Stimulated activated CD4-positive, alpha-beta T cell treated with anti-CD3 and anti-CD28 coated beads, Interleukin-4, amount 100 ng/mL, for 24 hours (primary cell): ENCODE data around the gene RGS19.

Source experiments
- DNase-seq: peaks from one replicate; pipeline ENCODE4 v3.0.0-alpha.2; 2020

RGS19 gene

DNA sequence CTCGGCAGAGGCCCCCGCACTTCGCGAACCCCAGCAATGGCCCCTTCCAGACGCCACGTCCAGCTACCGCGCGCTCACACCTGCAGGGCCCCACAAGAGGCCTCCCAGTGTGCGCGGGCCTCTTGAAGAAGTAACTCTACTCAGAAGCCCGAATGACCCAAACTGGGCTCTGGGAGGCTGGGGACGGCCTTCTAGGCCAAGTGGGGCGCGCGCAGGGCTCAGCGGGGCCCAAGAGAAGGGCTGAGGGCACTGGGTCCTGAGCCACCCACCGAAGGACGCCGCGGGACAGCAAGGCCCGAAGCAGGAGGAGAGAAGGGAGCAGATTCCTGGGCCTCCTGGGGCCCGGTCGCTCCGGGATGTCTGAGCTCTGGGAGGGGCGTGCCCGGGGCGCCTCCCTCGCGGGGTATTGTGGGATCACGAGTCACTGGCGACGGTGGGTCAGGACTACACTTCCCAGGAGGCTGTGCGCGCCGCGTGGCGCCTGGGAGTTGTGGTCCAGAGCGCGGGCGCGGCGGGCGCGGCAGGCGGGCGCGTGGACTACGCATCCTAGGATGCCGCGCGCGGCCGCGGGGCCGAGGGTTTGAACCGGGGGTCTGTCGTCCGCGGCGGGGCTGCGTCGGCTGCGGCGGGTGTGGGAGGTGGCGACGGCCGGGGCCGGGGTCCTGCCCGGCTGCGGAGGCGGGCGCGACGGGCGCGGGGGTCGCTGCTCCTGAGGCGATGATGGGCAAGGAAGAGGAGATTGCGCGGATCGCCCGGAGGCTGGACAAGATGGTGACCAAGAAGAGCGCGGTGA lies 16.5 kb downstream of the RGS19 start, which contains the start of gene TCEA2:
Gene TCEA2, plus strand, starts transcription at position 603 of the 793 bp plus-strand sequence. Its CDS starts 115 bp downstream, at position 718.
- peak; percentile 96 for DNase-seq

DNA sequence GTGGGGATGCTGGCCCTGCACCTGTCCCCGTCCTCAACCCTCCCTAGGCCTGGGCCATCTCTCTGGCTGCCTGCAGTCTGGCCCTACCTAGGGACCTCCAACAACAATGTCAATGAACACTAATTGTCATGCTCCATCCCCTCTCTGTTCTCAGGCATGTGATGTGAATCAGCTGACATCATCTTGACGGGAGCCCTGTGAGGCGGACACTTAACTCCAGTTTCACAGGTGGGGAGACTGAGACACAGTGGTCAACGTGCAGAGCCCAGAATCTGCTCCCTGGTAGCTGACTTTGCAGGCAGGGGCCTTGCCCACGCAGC lies 17.1 kb downstream of the RGS19 start:
- DNase-seq, result no peak

DNA sequence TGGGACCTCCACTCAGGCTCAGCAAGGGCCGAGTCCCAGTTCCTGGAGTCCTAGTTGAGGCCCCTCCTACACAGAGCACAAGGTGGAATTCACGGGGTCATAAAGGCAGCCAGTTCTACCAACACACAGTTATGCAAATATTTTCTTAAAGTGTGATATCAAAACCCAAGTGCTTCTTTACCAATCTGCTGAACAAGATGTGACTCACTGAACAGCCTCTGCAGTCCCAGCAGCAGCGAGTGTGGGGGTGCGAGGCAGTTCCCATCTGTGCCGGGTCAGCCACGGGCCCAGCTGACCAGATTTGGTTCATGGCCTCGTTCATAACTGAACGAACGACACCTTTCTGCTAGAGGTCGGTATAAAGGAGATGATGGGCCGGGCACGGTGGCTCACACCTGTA lies 20.8 kb downstream of the RGS19 start:
- no peak for DNase-seq

DNA sequence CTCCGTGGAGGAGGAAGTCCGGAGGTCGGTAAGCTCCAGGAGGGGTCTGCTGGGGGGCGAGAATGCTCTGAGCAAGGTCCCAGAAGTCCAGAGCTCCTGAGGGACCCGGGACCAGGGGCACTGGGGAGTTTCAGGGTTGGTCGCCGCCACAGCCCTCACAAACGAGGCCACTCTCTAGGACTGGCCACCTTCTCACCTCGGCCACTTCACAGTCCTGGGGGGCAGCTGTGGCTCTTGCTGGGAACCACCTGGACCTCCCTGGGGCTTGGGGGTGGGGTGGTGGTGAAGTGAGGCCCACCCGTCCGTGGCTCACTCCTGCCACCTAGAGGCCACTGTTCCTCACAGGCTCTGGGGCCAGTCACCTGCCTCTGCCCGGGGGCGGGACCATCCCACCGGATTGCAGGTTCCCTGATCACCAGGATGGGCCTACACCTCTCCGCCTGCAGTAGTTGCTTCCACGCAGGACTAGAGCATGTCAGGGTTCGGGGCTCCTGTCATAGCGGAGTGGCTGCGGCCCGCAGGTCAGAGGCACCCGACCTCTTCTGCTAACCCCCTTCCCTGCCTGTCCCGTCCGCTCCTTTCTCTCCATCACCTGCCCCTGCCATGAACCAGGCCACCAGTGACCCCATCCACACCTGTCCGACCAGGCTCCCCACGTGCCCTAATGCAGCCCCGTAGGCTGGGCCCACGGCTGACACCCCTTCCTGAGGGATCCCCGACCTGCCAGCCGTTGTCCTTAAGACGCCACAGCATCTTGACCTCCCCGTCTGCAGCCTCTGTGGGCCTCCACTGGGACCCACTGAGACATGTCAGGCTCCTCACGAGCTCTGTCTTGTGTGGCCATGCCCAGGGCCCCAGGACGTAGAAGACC lies 21.5 kb downstream of the RGS19 start:
- DNase-seq, result peak; percentile 86

DNA sequence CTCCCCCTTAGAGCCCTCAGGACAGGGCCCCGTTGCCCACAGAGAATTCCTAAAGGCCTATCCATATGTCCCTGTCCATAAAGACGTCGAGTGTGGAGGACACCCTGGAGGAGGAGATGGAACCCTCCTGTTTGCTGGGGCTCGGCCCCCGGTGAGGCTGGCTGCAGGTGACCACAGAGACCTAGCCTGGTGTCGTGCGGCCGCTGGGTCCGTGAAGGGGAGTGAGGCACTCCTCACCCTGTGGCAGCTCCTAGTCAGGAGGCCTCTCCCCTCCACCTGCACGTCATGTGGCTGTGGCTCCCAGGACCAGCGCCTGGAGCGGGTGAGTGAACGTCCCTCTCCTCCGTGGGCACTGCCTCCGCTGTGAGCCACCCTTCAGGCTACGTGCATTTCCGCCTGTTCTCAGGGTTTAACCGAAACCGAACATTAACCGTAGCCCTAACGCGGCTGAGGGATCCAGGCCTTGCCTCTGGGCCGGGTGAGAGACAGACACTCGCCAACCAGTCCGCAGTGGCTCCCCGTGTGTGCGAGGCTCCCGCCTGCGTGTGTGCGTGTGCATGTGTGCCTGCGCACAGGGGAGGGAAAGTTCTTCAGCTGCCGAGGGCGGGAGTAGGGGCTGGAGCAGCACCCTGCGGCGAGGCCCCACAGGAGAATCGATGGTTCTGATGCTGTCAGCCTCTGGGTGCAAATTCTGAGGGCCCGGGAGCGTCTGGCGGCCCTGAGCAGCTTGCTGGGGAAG lies 22.3 kb downstream of the RGS19 start:
- DNase-seq, result no peak

DNA sequence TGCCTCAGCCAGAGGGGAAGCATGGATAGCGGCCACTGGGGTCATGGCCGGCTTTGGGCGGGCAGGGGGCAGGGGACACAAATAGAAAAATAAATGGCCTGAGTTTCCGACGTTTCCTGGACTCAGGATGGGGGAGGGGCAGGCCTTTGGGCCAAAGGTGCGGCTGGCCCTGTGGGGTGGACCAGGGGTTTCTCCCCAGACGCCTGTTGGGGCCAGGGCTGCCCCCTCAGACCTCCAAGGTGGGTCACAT lies 22.8 kb downstream of the RGS19 start:
- DNase-seq, result no peak

DNA sequence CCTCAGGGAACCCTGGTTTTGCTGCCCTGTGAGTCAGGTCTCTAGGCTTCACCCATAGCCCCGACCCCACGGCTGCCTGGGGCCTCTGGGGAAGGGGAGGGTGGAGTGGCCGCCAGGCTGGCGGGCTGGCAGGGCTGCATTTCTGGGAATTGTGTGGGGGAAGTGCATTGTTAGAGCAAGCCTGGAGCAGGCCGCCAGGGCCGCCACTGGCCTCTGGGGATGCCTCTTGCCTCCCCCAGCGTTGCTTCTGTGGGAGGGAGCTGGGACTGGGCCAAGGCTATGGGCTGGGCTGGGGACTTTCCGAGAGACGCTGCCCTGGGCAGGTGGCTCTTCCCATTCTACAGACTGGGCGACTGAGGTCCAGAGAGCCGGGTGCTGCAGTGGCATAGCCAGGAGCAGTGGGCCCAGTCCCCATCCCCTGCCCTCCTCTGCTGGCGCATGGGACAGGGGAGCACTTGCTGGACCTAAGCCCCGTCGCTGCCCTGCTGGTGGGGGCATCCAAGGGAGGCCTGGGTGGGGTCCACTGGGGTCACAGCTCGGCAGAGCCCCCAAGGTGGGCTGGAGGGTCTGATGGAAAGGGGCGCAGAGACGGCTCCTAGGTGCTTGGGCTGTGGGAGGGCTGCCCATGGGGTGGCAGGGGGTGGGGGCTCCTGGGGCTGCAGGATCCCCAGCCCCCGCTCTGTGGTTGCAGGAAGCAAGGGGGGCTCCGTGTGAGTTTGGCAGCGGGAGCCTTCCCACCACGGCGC lies 23.3 kb downstream of the RGS19 start:
- DNase-seq, result no peak

DNA sequence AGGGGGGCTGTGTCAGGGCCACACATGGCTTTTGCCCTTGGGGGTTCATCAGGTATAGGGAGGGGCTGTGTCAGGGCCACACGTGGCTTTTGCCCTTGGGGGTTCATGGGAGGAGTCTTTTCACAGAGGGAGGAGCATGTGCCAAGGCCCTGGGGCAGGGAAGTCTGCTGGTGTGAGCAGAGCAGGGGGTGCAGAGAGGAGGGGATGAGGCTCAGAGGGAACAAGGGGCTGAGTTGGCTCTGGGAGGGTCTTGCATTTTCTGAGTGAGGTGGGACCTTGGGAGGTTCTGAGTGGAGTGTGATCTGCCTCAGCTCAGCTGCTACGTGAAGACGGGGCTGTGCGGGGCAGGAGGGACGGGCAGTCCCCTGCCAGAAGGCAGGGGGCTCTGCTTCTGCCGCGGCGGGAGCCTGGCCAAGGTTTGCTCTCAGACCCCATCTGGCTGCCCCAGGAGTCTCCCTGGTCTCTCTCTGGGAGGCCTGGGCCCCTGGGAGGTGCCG lies 23.9 kb downstream of the RGS19 start:
- DNase-seq, result no peak

DNA sequence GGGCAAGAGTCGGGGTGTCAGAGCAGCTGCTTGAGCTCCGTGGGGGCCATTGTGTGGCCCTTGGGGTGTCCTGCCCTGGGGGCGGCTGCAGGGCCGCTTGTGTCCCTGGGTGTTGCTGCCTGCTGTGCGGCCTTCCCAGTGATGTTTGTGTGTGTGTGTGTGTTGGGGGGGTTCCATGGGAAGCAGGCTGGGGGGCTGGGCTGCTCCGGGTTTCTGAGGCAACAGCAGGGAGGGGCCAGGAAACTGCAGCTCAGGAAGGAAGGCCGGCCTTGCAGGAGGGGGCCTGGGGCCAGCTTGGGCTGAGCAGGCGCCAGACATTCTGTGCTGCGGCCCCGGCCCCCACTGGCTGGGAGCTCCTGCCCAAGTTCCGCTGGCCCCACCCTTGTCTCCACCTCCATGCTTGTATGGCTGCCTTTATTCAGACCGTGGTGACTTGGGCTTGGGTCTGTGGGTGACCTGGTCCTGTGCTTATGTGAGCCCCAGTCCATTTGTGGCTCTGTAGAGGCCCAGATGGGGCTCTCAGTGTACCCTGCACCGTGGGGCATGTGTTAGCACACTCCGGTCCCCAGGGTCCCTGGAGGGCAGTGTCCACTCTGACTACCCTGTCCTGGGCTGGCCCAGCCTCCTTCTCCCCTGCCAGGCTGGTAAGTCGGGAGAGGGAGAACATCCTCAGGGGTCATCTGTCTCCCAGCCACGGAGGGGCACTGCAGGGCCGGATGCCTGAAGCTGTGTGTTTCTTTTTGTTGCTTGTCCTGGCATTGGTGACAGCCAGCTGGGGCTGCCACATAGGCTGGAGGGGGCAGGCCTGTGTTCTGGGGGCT lies 25.3 kb downstream of the RGS19 start:
- DNase-seq, result no peak

DNA sequence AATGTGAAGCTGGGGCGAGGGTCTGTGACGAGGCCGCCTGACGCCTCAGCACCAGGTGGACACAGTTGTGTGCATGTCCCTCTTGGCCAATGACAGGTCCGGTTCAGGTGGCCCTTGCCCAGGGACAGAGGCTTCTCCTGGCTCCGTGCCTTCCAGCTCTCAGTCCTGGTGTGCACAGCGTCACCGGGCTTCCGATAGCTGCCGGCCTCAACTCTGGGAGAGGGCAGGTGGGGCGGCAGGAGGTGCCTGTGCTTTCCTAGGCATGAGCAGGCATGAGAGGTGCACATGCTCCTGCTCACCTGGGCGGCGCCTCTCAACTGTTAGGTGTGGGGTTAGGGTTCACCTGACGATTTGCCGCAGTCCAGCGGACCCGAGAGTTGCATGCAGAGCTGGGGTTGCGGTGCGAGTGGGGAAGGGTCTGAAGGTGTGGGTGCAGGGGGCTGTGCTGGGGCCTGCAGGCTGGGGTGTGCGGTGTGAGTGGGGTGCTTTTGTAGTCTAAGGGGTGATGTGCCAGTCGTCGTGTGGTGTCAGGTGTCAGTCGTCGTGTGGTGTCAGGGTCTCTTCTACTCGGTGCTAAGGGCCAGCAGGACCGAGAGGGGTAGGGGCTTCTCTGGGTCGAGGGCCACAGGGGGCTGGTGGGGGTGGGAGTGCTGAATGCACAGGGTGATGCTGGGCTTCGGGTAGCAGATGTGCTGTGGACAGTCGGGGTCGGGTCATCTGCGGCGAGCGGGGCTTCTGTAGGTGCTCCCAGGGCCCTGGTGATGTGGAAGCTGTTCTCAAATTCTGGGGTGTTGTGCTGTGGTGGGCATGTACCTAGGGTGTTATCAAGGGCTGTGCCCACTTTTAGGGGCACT lies 26.1 kb downstream of the RGS19 start:
- DNase-seq, result no peak

DNA sequence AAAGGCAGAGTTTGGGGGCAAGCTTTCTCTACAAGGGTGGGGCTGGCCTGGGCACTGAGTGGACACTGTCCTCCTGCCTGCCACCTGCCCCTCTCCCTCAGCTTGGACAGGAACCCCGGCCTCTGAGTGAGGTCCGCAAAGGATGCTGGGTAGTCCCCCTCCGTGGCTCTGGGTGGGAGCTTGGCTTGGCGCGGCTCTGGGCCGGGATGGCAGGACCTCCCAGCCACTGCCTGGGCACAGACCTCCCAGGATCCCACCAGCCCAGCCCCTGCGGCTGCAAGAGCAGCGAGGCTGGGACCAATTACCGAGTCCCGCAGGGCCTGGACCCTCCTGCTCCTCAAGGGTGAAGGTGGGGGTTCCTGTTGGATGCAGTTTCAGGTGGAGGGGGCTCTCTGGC lies 27.0 kb downstream of the RGS19 start:
- DNase-seq, result no peak

DNA sequence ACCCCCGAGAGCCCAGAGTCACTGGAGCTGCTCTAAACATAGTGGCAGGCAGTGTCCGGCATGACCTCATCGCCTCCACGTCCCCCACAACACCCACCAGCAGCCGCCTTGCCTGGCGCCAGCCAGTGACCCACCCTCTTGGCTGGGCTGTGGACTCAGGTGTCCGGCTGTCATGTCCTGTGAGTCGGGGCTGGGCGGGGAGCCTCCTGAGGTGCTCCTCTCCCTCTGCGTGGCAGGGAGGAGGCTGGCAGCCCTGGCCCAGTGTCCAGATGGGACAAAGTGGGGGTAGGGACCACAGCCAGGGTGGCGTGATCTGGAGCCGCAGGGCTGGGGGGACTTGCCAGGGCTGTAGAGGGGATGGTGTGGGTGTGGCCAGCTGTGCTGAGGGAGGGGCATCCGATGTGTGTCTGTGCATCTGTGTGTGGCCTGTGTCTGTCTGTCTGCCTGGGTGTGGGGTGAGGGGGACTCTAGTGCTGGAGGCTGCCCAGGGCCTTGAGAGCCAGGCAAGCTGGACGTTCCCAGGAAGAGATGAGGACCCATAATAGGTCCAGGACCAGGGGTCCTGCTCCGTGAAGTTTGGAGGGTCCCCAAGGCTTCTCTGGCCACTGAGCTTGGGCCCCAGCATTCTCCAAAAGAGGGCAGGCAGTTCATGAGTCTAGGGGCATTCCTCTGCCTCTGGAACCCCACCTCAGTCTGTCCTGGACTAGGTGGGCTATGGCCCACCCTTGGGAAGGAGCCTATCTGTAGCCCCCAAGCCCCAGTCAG lies 27.6 kb downstream of the RGS19 start:
- DNase-seq, result no peak

DNA sequence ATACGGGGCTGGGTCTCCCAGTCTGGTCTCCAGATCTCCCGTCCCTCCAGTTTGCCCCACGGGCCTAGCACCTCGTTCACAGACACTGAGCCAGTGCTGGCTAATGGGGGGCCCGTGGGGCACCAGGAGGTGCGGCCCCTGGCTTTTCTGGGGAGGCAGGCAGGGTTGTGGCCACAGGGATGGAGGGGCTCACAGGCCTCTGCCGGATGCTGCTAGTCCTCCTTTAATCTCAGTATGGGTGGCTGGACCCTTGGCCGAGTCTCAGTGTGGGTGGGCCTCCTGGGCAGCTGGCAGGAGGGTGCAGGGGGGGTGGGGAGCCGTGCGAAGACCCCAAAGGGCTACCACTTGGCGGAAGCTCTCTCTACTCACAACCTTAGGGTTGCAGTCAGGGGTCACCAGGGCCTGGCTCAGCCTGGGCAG lies 28.3 kb downstream of the RGS19 start:
- DNase-seq, result no peak

DNA sequence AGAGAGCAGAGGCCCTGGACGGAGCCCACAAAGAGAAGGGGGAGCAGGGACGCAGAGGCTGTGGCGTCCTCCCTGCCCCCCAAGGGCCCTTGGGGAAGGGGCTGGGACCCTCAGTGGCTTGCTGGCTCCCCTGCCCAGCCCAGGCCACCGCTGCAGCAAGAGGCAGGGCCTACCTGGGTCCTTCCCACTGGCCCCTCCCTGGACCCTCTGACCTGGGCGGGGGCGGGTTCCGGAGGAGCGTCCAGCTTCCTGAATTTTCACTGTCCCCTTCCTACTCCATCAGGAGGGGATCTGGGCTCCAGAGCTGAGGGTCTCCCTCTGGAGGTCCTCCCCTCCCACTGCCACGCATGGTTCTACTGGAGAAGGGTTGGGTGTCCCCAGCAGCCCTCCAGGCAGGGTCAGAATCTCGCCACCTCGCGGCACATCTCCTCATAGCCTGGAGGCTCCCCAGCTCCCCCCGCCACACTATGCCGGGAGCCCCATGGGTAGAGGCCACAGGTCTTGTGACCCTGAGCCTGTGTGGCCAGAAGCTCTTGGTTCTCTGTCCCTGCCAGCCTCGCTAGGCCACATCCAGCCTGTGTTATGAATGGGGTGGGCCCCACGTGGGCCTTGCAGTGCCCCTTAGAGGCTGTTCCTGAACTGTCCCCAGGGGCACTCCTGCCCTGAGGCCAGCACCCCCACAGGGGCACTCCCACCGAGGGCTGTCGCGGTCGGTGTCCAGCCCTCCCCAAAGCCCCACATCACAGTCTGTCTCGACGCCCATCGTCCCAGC lies 28.9 kb downstream of the RGS19 start:
- no peak for DNase-seq

DNA sequence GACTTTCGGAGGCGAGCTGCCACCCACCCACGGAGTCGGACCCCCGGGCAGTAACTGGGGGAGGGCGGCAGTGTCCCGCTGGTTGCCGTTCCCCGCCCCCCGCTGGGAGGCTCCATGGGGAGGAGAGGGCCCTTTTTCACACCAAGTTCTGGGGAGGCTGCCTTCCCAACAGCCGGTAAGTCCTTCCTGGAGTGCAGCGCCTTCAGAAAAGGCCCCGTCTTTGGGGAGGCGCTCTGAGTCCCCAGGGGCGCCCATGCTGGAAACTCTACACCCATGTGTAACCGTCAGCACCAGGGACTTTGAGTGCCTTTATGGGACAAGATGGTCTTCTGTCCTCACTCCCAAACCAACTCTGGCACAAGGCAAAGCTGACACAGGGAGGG lies 29.4 kb downstream of the RGS19 start:
- no peak for DNase-seq

DNA sequence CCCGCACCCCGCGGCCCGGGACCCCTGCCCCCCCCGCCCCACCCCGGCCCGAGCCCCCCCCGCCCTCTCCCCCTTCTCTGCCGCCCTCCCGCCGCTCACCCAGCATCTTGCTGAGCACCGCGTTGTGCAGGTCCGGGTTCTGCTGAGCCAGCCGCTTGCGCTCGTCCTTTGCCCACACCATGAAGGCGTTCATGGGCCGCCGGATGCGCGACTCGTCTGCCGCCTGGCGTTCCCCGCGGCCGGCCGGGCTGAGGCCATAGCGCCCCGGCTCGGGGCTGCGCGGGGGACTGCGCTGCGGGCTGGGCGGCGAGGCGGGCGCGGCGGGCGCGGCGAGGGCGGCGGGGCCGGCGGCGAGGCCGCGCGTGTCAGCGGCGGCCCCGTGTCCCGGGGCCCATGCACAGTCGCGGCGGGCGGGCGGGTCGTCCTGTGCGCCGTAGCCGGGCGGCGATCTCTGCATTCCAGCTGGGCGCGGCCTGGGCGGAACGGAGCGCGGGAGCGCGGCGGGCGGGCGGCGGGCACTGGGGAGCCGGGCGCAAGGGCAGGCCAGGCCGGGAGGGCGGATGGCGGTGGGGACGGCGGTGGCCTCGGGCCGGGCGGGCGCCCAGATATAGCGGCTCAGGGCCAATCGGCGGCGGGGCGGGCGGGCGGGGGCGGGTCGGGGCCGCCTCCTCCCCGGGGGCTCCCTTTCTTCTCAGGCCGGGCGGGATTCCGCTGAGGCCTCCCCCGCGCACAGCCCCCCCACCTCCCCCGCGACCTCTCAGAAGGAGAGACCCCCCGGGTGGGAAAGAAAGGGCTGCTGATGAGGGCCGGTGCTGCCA lies 30.0 kb downstream of the RGS19 start, which contains the start of gene SOX18:
Gene SOX18, minus strand, starts transcription at position 580 of the 818 bp plus-strand sequence. Its CDS starts 123 bp downstream, at position 457.
- no peak for DNase-seq

DNA sequence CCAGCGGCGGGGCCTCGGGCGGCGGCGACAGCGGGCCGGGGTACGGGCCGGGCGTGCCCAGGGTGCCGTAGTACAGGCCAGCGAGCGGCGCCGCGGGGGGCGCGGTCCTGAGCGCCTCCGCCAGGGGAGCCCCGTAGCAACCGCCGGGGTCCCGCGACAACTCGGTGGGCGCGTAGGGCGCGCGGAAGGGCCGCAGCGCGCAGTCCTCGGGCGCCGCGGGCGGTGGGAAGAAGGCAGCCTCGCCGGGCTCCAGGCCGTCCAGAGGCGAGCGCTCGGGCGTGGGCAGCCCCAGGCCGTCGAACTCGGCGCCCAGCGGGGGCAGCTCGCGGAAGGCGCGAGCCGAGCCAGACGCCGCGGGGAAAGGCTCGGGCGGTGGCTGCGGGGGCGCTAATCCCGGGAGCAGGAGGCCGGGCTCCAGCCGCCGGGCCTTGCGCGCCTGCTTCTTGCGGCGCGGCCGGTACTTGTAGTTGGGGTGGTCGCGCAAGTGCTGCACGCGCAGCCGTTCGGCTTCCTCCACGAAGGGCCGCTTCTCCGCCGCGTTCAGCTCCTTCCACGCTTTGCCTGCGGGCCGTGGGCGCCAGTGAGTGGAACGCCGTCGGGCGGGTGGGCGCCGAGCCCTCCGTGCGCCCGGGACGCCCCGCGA lies 30.8 kb downstream of the RGS19 start:
- DNase-seq, result no peak

DNA sequence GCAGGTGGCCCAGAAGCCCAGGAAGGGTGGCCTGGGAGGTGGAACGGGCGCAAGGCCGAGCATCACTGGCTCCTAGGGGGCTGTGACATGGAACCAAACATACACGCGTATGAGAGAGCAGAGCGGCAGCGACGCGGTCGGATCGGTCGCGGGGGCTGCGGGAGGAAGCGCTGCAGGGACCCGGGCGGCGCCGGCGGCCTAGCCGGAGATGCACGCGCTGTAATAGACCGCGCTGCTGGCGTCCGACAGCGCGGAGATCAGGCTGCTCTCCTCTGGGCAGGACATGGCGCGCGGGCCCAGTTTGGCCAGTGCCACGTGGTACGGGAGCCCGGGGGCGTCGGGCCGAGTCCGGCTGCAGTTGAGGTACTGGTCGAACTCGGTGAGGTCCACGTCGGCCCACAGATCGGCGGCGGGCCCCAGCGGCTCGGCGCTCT lies 31.3 kb downstream of the RGS19 start:
- no peak for DNase-seq
